WTC11 (cell line): ENCODE measurements around the gene RBM48. TPM values are rescaled to one million over a fixed set of nuclear protein-coding genes. Genes with fewer than 3 reads are reported as not detected.

Experiments
- ATAC-seq: fragments of 200-7000 bp; cut with Tn5 transposase; 2 replicates; pipeline ENCODE4 v1.10.0; 2021; ENCODE audit warnings: mild to moderate bottlenecking, moderate library complexity
- CTCF ChIA-PET: fragments of 300-600 bp; sonication (Branson Sonifier 250); formaldehyde crosslinking; loops from one replicate; lab custom pipeline; 2021; ENCODE audit warnings: antibody characterized with exemption; lab: Charles Lee
- POLR2A ChIA-PET: fragments of 350-600 bp; sonication (Branson Sonifier 250); formaldehyde crosslinking; loops from one replicate; lab custom pipeline; 2021; ENCODE audit warnings: antibody characterized with exemption; lab: Charles Lee
- DNase-seq: peaks from one replicate; pipeline ENCODE4 v3.0.0; 2021; ENCODE audit warnings: low spot score
- H3K27ac Mint-ChIP-seq: 2 replicates; pipeline ENCODE4 v1.8.0; 2021; ENCODE audit warnings: mixed read lengths
- H3K27me3 Mint-ChIP-seq: 2 replicates; pipeline ENCODE4 v1.8.0; 2021; ENCODE audit warnings: low read depth, mild to moderate bottlenecking, moderate library complexity, mixed read lengths
- H3K36me3 Mint-ChIP-seq: 2 replicates; pipeline ENCODE4 v1.8.0; 2021; ENCODE audit warnings: mixed read lengths
- H3K4me1 Mint-ChIP-seq: 2 replicates; pipeline ENCODE4 v1.8.0; 2022; ENCODE audit warnings: mixed read lengths
- H3K4me3 Mint-ChIP-seq: 2 replicates; pipeline ENCODE4 v1.8.0; 2021; ENCODE audit warnings: mild to moderate bottlenecking, moderate library complexity, mixed read lengths
- H3K9me3 Mint-ChIP-seq: 2 replicates; pipeline ENCODE4 v1.8.0; 2021; ENCODE audit warnings: mixed read lengths
- GABPB1 ChIP-seq: sonication (generic); formaldehyde crosslinking; IDR thresholded peaks from 2 replicates; pipeline ENCODE4 v1.8.1; 2023; ENCODE audit warnings: mild to moderate bottlenecking, missing genetic modification reagents
- GTF2I ChIP-seq: fragments of 250-450 bp; sonication (Bioruptor Pico); conservative IDR thresholded peaks from 2 replicates; pipeline ENCODE4 v1.4.0; 2021; ENCODE audit warnings: mild to moderate bottlenecking
- NFYB ChIP-seq: sonication (generic); formaldehyde crosslinking; conservative IDR thresholded peaks from 2 replicates; pipeline ENCODE4 v1.8.0; 2022; ENCODE audit warnings: low read depth, missing genetic modification reagents
- ZNF532 ChIP-seq: fragments of 250-450 bp; sonication (Bioruptor Pico); IDR thresholded peaks from 2 replicates; pipeline ENCODE4 v1.9.0; 2021; ENCODE audit warnings: mild to moderate bottlenecking, borderline replicate concordance
- total RNA-seq: library from RNA; stranded (reverse); gene quantifications from 3 replicates; pipeline ENCODE4 v1.2.3, GENCODE V29; 2021

The RBM48 gene
- total RNA-seq, 1 experiment from 2014 or later: 8.0 TPM

- ATAC-seq: no peak
- ChIA-PET CTCF (no interaction called here), POLR2A (no interaction called here)
- no peak for DNase-seq
- H3K4me1 Mint-ChIP-seq: peaks cover 18% of the 10 kb centered on the region
- peak overlapping the region; percentile 80 for H3K27ac Mint-ChIP-seq
- peaks cover 14% of the 10 kb centered on the region for H3K9me3 Mint-ChIP-seq
- no peak overlapping the region for H3K4me3 Mint-ChIP-seq
- peaks cover 12% of the 10 kb centered on the region for H3K36me3 Mint-ChIP-seq
- TF ChIP-seq GABPB1 (CRISPR knock-in tag) (peak; percentile 77), GTF2I (CRISPR knock-in tag) (no peak)
- H3K27me3 Mint-ChIP-seq: peaks cover 9% of the 10 kb centered on the region
Measured at GRCh38 chr7:92586403-92586802, 57.8 kb downstream of the RBM48 start.

- POLR2A ChIA-PET: no interaction called here
Measured at GRCh38 chr7:92586841-92587240, 58.2 kb downstream of the RBM48 start.

More at GRCh38 chr7:92586841-92587240, 58.2 kb downstream of the RBM48 start:
- CTCF ChIA-PET: no interaction called here
- H3K9me3 Mint-ChIP-seq: peaks cover 14% of the 10 kb centered on the region
- no peak overlapping the region for H3K27ac Mint-ChIP-seq
- peaks cover 12% of the 10 kb centered on the region for H3K36me3 Mint-ChIP-seq
- DNase-seq (no peak), ATAC-seq (no peak)
- peaks cover 14% of the 10 kb centered on the region for H3K27me3 Mint-ChIP-seq
- H3K4me3 Mint-ChIP-seq: no peak overlapping the region
- TF ChIP-seq ZNF532 (CRISPR knock-in tag) (no peak), NFYB (CRISPR knock-in tag) (no peak)
- peaks cover 18% of the 10 kb centered on the region for H3K4me1 Mint-ChIP-seq

Other genes with a start within 250 kb of the RBM48 start
- 34.4 to 37.6 TPM (median 36.4 TPM) in 3 replicates for gene GATAD1, start 81.3 kb upstream of the RBM48 start, total RNA-seq
- 0.07 to 0.14 TPM in 2 of 3 replicates, not detected in the other for gene ERVW-1, start 50.8 kb upstream of the RBM48 start, total RNA-seq
- 24.1 to 25.4 TPM (median 24.9 TPM) in 3 replicates for gene PEX1, start 275 bp upstream of the RBM48 start, total RNA-seq
- 32.2 to 34.9 TPM (median 32.5 TPM) in 3 replicates for gene FAM133B, start 61.6 kb downstream of the RBM48 start, total RNA-seq